HG03460 (cell line): ENCODE measurements around the gene LYPD4.

ENCODE experiments used
- ATAC-seq: cut with Tn5 transposase; IDR thresholded peaks from one replicate; pipeline ENCODE4 v1.9.1; 2021; ENCODE audit not compliant: unreplicated experiment

LYPD4 gene, protein sequence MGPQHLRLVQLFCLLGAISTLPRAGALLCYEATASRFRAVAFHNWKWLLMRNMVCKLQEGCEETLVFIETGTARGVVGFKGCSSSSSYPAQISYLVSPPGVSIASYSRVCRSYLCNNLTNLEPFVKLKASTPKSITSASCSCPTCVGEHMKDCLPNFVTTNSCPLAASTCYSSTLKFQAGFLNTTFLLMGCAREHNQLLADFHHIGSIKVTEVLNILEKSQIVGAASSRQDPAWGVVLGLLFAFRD

DNA sequence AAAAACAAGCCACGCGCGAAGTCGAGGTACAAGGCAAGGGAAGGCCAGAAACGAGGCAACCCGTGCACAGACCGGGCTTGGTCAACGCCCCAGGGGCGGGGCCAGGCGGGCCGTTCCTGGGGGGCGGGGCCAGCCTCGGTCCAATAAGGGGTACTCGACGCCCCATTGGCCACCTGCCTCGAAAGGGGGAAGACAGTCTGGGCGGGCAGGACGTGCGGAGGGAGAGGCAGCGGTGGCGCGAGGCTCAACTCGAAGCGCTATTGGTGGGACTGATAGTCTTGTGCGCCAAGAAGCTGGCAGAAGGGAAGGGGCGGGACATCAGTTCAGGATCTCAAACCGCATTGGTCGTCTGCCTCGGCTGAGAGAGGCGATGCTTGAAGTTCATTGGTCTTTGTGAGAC is at the start of gene LYPD4:
Gene LYPD4, minus strand, starts transcription at position 83 of the 400 bp plus-strand sequence. CDS start 5,398 bp downstream, outside the sequence.
- no peak for ATAC-seq

DNA sequence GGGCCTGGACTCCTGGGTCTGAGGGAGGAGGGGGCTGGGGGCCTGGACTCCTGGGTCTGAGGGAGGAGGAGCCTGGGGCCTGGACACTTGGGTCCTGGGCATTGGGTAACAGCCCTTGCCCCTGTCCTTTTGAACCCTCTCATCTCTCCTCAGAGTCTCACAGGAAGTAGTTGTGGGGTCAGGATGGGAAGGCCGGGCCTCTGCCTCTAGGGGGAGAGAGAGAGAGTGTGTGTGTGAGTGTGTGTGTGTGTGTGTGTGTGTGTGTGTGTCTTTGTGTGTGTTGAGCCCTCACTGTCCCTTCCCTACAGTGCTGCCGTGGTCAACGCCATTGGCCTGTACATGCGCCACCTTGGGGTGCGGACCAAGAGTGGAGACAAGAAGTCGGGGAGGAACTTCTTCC is 49.4 kb upstream of the LYPD4 start:
- ATAC-seq: no peak

DNA sequence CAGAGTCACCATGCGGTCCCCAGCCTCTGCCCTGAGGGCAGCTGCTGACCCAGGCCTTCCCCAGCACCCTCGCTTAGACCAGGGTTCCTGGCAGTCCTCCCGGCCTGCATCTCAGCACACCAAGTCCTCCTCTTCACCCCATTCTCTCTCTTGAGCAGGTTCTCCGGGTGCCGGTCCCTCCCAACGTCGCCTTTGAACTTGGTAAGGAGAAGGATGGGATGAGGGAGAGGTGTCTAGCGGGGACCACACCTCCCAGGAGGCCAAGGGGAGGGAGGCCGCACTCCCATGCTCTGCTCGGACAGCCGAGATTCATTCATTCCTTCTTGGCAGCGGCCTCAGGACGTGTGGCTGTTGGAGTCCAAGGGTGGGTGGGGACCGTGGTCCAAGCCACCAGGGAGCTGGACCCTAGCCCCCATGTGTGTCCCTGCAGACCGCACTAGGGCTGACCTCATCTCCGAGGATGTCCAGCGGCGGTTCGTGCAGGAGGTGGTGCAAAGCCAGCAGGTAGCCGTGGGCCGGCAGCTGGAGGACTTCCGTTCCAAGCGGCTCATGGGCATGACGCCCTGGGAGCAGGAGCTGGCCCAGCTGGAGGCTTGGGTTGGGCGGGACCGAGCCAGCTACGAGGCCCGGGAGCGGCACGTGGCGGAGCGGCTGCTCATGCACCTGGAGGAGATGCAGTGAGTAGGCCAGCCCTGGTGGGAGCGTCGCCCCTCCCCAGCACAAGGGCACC is 47.9 kb upstream of the LYPD4 start:
- ATAC-seq: no peak

DNA sequence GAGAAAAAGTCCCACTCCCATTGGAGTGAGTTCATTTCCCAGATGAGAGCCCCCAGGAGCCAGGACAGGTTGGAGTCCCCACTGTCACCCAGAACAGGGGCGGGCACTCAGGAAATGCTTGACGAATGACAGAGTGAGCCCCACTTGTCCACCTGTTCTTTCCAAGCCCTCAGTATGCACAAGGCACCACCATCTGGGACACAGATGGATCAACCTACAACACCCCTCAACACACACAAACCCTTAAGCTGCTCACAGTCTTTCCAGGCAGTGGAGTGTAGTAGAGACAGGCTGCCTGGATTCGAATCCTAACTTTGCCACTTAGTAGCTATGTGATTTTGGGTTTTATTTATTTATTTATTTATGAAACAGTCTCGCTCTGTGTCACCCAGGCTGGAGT is 46.5 kb upstream of the LYPD4 start:
- no peak for ATAC-seq

DNA sequence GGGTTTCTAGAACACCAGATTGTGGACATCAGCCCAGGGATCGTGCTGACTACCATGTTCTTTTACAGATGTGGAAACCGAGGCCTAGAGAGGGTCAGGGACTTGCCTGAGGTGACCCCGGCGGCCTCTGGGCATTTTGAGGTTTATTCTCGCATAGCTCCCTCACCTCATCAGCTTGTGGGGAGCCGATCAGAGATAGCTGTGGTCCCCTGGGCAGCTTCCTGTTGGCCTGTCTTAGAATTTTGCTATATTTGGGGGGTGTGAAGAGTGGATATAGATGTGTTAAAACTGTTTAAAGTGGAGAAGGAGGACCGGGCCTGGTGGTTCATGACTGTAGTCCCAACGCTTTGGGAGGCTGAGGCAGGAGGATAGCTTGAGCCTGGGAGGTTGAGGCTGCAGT is 45.4 kb upstream of the LYPD4 start:
- ATAC-seq: no peak

DNA sequence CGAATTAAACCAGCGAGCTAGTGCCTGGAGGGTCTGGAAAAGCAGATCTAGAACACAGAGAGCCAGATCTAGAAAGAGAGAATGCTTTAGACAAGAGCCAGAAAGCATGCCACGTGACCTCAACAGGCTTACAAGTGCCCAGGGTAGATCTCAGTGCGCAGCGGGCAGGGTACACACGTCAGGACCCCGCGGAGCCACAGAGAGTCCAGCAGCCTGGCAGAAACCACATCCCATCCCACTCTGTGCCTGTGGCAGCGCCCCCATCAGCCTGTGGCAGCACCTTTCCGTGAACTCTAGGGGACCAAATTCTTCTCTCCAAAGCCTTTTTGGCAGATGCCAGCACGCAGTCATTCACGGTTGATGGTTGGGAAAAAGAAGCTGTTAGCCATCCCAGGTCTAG is 44.4 kb upstream of the LYPD4 start:
- ATAC-seq: no peak

DNA sequence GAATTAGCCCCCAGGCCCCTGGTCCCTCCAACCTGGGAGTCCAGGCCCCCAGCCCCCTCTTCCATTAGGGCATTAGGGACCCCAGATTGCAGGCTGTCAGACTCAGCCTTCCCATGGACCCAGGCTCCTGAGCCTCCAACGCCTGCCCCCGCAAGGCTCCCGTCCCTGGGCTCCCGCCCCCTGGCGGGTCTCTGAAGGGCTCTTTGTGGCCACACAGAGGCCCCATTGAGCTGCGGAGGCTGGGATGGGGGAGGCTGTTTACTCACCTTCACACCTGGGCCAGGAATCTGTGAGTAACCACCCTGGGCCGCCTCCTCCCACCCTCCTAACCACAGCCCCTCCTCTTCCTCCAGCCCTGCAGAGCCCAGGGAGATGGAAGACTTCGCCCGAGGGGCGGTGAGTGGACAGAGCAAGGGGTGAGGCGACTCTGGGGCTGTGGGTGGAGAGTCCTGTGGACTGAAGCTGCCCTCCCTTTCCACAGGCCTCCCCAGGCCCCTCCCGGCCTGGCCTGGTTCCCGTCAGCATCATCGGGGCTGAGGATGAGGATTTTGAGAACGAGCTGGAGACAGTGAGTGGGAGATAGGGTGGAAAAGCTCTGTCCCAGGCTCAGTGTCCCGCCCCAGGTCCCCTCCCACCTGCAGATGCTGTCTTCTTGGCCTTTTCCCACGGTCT is 43.4 kb upstream of the LYPD4 start:
- ATAC-seq: no peak

DNA sequence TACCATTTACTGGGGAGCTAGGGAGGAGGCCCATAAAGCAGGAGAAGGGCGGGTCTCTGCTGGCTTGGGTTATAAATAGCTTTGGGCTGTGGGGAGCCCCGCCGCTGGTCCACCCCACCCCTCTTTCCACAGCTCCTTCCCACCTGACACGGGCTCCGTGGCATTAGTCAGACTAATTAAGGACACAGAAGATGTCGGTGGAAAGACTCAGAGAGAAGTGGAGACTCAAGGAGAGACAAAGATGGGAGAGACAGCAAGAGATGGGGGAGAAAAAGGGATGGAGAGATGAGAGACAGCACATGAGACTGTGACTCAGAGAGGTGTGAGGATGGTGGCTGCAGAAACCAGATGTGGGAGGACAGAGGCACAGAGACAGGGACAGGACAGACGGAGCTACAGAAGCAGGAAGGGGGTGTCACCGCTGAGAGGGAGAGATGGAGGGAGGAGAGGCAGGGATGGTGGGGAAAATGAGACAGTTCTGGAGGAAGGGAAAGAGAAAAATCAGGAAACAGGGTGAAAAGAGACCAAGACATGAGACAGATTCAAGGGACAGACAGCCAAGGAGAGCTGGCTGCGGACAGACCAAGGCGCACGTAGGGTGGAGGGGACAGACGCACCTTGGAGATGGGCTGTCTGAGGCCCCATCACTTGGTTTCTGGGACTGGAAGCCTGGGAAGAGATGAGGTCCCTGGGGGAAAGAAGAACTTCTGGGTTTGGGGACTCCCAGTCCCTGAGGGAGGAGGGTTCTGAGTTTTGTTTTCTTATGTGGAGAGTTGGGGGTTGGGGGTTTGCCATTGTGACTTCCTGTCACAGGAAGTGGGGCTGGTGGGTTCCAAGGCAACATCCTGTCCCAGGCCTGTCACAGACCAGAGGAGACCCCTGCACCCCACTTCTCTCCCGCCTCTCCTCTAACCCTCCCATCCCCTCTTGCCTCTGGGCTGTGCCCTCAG is 42.6 kb upstream of the LYPD4 start:
- ATAC-seq: no peak

DNA sequence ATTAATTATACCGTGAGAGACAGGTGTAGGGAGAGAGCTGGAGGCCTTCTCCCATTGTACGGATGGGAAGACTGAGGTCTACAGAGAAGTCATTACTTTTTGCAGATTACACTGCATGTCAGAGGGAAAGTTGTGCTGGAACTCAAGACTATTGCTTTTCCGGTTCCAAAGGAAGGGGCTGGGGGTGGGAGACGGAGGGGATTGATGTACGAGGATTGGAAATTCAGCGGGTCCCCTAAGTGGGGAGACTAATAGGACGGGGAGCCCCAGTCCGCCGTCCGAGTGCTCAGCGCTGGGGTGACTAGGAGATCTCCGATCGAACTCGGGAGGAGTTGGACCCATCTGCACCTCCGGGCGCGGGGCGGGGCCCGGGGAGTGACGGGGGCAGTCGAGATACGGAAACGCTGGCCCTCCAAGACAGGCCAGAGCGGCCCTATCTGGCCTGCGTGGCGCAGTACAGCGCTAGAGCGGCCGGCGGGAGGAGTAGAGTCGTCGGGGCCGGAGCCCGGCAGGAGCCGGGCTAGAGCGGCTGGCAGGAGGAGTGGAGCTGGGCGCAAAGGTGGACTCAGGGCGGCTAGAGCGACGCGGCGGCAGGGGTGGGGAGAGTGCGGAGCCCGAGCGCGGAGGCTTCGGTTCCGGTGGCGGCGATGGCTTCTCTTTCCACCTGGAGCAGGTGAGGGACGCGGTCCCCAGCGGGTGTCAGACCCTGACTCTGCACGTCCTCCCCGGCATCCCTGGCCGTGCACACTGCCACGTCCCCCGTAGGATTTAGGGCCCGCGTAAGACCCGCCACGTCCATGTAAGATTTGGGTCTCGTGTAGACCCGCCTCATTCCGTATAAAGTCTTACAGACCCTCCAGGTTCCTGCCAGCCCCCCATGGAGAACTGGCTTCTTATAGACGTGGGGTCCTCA is 39.6 kb upstream of the LYPD4 start:
- peak; percentile 68 for ATAC-seq

DNA sequence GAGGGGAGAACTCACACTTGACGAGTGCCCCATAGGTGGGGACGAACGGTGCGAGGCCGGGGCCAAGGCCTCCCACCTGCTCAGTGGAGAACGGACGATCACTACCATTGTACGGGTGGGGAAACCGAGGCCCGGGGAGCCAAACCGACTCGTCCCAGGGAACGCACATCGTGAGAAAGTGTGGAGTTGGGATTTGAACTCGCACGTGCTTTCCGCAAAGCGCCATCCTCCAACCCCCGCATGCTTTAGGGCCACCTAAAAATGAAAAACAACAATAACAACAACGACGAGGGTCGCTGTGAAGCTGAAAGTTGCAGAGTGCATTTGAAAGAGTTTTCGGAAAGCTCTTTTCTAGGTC is 39.0 kb upstream of the LYPD4 start:
- no peak for ATAC-seq

DNA sequence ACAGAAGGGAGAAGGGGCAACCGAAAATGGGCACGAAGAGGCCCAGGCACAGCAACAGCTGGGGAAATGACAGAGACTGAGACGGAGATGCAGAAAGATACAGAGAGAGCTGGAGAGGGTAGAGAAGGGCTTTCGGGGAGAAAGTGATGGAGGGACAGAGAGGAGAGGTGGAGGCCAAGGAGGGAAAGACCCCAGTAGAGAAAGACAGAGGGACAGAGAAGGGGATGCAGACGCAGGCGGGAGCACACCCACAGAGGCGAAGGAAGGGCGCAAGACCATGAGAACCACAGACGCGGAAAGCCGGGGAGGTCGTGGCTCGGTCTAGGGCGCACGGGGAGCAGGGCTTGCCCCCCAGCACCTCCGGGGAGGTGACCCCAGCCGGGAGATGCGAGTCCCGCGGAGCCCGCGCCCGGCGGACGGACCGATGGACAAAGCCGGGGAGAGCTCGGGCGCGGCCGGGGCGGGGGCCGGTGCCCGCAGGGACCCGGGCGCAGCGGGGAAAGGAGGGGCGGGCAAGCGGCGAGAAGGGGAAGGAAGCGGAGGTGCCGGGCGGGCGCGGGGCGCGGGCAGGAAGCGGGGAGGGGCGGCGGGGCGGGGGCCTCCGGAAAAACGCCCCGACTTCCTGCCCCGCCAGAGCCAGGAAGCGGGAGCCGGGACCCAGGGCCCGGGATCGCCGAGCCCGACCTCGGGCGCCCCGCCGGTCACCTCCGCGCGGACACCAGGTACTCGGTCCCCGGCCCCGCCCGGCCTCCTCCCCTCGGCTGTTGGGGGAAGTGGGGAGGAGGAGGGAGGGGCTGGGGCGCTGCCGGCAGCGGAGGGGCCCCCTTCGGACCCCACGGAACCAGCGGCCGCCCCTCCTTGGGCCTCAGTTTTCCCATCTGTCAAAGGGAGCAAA is 38.3 kb upstream of the LYPD4 start, which contains the start of gene ARHGEF1:
Gene ARHGEF1, plus strand, starts transcription at position 617 of the 895 bp plus-strand sequence. CDS start 4,899 bp downstream, outside the sequence.
- no peak for ATAC-seq

DNA sequence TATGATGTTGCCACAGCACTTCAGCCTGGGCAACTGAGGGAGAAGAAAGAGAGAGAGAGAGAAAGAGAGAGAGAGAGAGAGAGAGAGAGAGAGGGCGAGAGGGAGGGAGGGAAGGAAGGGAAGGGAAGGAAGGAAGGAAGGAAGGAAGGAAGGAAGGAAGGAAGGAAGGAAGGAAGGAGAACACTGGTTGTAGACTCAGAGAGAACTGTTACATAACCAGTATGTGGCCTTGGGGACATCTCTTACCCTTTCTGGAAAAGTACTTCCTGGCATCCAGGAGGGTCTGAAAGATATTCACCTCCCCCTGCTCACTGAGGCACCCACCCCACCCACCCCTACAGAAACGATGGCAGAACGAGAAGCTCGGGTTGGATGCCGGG is 35.8 kb upstream of the LYPD4 start:
- ATAC-seq: no peak

DNA sequence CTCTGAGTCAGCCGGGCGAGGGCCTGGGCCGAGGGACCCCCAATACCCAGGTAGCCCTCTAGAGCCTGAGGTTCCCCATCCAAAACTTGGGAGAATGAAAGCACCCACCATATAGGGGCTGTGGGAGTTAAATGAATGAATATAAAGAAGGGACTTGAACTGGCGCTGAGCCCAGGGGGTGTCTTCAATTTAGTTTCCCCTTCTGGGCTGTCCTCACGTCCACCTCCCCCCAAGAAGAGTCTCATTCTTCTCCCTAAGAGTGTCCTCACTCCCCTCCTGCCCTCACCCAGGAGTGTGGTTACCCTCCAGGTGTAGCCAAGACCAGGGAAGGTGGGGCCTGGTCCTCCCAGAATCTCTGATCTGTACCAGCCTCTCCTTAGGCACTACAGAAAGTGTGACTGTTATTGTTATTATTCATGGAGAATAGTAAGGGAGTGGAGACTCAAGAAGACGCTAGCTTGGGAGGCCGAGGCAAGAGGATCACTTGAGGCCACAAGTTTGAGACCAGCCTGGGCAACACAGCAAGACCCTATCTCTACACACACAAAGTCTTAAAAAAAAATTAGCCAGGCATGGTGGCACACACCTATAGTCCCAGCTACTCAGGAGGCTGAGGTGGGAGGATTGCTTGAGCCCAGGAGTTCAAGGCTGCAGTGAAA is 35.3 kb upstream of the LYPD4 start:
- no peak for ATAC-seq

DNA sequence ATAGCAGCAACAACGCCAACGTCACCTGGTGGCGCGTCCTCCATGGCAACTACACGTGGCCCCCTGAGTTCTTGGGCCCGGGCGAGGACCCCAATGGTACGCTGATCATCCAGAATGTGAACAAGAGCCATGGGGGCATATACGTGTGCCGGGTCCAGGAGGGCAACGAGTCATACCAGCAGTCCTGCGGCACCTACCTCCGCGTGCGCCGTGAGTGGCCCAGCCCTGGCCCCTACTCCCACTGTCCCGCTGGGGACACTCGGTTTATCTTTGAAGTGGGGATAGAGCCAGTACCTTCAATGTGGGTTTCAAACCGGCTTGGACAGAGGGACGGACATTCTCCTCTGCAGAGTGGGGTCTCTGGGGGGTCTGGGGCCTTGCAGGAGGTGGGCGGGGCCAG is 34.6 kb upstream of the LYPD4 start:
- ATAC-seq: no peak

DNA sequence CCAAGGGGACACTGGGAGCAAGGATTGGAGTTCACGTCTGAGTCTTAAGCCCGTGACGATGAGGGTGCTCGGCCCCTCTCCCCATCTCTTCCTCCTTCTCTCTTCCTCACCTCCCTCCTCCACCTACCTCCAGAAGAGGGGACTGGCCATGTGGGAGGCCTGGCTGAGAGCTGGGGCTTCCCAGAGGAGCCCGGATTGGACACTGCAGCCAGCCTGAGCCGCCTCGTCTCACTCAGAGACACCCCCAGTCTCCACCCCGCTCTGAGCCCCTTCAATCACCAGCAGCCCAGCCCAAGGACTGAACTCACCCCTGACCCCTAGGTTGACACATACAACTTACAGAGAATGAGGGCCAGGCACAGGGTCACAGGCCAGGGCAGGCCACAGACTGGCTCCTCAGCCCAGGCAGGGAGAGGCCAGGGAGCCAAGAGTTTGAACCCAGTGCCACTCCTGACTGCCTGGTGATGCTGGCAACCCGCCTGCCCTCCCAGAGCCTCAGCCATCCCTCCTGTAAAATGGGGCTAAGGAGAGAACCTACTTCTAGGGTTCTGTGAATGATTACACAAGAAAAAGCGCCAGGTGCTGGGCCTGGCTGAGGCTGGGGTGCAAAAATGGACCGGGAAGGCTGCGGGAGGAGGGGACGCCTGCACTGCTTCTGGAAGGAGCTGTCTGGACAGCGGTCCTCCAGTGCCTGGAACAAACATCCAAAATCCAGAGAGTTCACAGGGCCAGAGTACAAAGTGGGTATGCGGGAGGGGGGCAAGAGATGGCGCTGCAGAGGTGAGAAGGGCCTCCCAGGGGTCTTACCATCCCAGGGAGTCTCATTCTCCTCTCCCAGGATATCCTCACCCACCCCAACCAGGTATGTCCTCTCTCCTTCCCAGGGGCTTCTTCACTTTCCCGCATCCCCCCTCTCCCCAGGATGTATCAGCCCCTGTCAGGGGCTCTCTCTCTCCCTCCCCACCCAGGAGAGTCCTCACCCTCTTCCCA is 33.7 kb upstream of the LYPD4 start:
- ATAC-seq: no peak

DNA sequence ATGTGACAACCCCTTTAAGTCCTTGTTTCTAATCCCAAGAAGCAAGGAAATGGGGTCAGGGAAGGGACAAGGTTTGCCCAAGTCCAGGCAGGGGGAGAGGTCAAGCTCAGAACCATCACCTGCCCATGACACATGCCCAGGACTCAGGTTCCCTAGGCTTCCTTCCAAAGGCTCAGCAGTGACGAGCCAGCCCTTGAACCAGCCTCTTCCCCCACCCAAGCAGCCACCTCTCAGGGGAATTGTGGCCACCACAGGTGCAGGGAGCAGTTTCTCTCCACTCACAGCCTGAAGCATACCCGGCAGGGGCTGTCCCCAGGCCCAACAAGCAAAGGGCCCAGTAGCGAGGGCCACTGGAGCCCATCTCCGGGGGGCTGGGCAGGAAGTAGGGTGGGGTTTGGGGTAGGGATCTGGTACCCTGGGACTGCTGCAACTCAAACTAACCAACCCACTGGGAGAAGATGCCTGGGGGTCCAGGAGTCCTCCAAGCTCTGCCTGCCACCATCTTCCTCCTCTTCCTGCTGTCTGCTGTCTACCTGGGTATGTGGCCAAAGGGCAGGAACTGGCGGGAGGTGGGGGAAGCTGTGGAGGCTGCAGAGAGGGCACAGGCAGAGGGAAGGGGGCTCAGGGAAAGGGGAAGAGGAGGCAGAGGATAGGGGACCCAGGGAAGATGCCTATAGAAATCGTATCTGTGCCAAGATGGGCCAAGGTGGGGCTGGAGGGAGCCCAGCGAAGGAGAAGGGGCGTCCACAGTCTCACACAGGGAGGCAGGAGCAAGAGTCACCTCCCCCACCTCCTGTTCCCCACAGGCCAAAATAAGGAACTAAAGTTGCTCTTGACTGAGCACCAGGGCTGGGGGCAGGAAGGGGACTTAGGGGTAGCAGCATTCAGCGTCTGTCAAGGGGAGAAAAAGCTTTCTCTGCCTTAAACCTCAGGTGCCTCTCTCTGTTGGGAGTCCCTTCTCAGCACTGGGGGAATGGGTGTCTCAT is 32.7 kb upstream of the LYPD4 start, which contains the start of gene CD79A:
Gene CD79A, plus strand, starts transcription at position 433 of the 986 bp plus-strand sequence. Its CDS starts 26 bp downstream, at position 459.
- ATAC-seq: peak; percentile 67
